DND-41 (cell line): ENCODE results near the gene STK25.

Experiments
- ATAC-seq: fragments of 200-7000 bp; cut with Tn5 transposase; 3 replicates; pipeline ENCODE4 v1.9.1; 2021; ENCODE audit warnings: low read depth; ENCODE audit not compliant: insufficient read depth
- DNase-seq: peaks from one replicate; pipeline ENCODE4 v3.0.0-alpha.2; 2020
- H2AFZ ChIP-seq: 2 replicates; pipeline ENCODE4 v1.6.0; 2012; ENCODE audit warnings: low read depth, low read length
- H3K27ac ChIP-seq: 2 replicates; pipeline ENCODE4 v1.5.1; 2012; ENCODE audit warnings: low read length, inconsistent platforms
- H3K27me3 ChIP-seq: fragments of 200-600 bp; sonication (generic); 2 replicates; pipeline ENCODE4 v1.6.0; 2012; ENCODE audit warnings: low read length, mild to moderate bottlenecking, inconsistent platforms; ENCODE audit not compliant: insufficient read depth, poor library complexity
- H3K36me3 ChIP-seq: 2 replicates; pipeline ENCODE4 v1.5.1; 2012; ENCODE audit warnings: low read length, inconsistent platforms; ENCODE audit not compliant: insufficient read depth
- H3K4me1 ChIP-seq: 2 replicates; pipeline ENCODE4 v1.5.1; 2012; ENCODE audit warnings: mild to moderate bottlenecking, low read length; ENCODE audit not compliant: insufficient read depth
- H3K4me2 ChIP-seq: 2 replicates; pipeline ENCODE4 v1.6.0; 2012; ENCODE audit warnings: mild to moderate bottlenecking, moderate library complexity, low read length, inconsistent platforms; ENCODE audit not compliant: insufficient read depth
- H3K4me3 ChIP-seq, 2 experiments: fragments of 200-600 bp in 1 of 2; shearing (Covaris generic) in 1 of 2; 2 replicates each; pipeline ENCODE4 v1.5.1; 2012 to 2016; ENCODE audit warnings: inconsistent platforms in 2 of 2, low read length in 2 of 2, mild to moderate bottlenecking in 2 of 2, low read depth in 1 of 2, moderate library complexity in 1 of 2
- H3K79me2 ChIP-seq: 2 replicates; pipeline ENCODE4 v1.6.0; 2012; ENCODE audit warnings: low read length, inconsistent platforms; ENCODE audit not compliant: insufficient read depth
- H3K9ac ChIP-seq: 2 replicates; pipeline ENCODE4 v1.6.0; 2012; ENCODE audit warnings: low read depth, mild to moderate bottlenecking, inconsistent platforms, low read length, moderate library complexity
- H3K9me3 ChIP-seq: 2 replicates; pipeline ENCODE4 v1.5.1; 2012; ENCODE audit warnings: low read length, moderate library complexity, mild to moderate bottlenecking, inconsistent platforms; ENCODE audit not compliant: insufficient read depth, severe bottlenecking
- H4K20me1 ChIP-seq: 2 replicates; pipeline ENCODE4 v1.6.0; 2012; ENCODE audit warnings: low read length; ENCODE audit not compliant: insufficient read depth
- EZH2 ChIP-seq: IDR thresholded peaks from 3 replicates; pipeline ENCODE4 v1.6.1; 2012; ENCODE audit warnings: borderline replicate concordance, low read depth, mild to moderate bottlenecking, moderate library complexity, low read length, inconsistent platforms; ENCODE audit not compliant: severe bottlenecking
- TF ChIP-seq, protein P1 (sequence below): IDR thresholded peaks from 2 replicates; pipeline ENCODE4 v1.5.1; 2012; ENCODE audit warnings: borderline replicate concordance, low read length, moderate library complexity, mild to moderate bottlenecking; ENCODE audit not compliant: poor library complexity, severe bottlenecking; ENCODE audit errors: extremely low read depth

STK25 gene

GRCh38 chr2:241548451-241548835, 40.1 kb upstream of the STK25 start:
- Histone ChIP-seq H3K4me1 (no peaks in the 10 kb centered on the region), H3K27ac (no peak overlapping the region), H3K36me3 (no peaks in the 10 kb centered on the region), H3K4me2 (no peak overlapping the region), H3K27me3 (peaks cover 9% of the 10 kb centered on the region), H3K79me2 (no peaks in the 10 kb centered on the region), H3K4me3 (no peak overlapping the region), H3K9me3 (no peaks in the 10 kb centered on the region), H2AFZ (no peak overlapping the region), H4K20me1 (no peaks in the 10 kb centered on the region), H3K9ac (no peak overlapping the region)
- DNase-seq (no peak), ATAC-seq (no peak)
- TF ChIP-seq, protein P1, sequence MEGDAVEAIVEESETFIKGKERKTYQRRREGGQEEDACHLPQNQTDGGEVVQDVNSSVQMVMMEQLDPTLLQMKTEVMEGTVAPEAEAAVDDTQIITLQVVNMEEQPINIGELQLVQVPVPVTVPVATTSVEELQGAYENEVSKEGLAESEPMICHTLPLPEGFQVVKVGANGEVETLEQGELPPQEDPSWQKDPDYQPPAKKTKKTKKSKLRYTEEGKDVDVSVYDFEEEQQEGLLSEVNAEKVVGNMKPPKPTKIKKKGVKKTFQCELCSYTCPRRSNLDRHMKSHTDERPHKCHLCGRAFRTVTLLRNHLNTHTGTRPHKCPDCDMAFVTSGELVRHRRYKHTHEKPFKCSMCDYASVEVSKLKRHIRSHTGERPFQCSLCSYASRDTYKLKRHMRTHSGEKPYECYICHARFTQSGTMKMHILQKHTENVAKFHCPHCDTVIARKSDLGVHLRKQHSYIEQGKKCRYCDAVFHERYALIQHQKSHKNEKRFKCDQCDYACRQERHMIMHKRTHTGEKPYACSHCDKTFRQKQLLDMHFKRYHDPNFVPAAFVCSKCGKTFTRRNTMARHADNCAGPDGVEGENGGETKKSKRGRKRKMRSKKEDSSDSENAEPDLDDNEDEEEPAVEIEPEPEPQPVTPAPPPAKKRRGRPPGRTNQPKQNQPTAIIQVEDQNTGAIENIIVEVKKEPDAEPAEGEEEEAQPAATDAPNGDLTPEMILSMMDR = no peak

DNA sequence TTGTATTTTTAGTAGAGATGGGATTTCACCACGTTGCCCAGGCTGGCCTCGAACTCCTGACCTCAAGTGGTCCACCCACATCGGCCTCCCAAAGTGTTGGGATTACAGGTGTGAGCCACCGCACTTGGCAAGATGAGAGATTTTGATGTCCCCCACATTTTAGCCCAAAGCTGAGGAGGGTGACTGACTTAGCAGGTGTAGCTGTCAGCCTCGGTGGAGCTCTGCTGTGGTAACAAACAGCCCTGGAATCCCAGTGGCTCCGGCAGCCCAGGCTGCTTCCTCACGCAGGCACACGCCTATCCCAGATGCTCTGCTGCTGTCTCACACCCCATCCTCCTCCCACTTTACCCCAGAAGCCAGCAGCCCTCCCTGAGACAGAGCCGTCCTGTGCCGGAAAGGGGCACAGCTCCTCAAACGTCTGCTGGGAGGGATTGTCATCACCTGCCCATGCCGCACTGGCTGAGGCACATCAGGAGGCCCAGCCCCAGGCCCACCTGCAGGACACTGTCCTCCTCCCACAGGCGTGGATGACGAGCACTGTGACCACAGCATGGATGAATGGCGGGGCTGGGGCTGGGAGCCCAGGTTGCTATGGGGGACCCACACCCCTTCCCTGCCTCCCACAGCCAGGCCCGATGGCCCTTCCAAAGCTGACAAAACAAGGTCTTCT, 39.5 kb upstream of the STK25 start:
- Histone ChIP-seq H2AFZ (no peak overlapping the region), H3K9ac (no peak overlapping the region), H3K27me3 (peaks cover 9% of the 10 kb centered on the region), H3K36me3 (no peaks in the 10 kb centered on the region), H3K4me3 (no peak overlapping the region), H3K4me1 (no peaks in the 10 kb centered on the region), H3K27ac (no peak overlapping the region), H3K4me2 (no peak overlapping the region), H3K79me2 (no peaks in the 10 kb centered on the region), H4K20me1 (no peaks in the 10 kb centered on the region), H3K9me3 (no peaks in the 10 kb centered on the region)
- no peak for ATAC-seq
- no peak for DNase-seq
- TF ChIP-seq, protein P1 = no peak
- TF ChIP-seq EZH2 = no peak

DNA sequence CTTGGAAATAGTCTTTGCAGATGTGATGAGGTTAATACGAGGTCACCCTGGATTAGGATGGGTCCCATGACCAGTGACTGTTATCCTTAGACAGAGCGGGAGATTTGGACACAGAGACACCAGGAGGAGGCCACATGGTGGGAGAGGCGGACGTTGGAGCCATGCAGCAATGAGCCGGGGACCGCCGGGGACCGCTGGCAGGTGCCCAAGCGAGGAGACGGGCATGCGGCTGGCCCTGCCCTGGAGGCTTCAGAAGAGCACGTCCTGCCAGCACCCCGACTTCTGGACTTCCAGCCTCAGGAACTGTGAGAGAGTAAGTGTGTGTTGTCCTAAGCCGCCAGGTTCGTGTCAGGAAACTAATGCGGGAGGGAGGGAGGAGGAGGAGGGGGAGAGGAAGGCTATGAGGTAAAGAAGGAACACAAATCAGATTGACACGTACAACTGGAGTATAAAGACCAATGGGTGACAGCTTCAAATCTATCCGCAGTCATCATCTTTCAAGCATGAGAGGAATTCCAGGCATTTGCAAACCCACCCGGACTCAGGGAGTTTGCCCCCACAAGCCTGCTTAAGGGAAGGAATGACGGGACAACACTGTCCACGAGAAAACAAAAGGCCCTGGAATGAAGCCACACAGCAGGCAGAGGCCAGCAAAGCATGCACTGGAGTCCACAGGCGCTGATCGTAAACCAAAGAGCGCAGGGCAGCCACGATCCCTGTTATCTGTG, 38.6 kb upstream of the STK25 start:
- DNase-seq = no peak
- Histone ChIP-seq H3K4me3 (no peak overlapping the region), H3K4me1 (no peaks in the 10 kb centered on the region), H3K36me3 (no peaks in the 10 kb centered on the region), H3K79me2 (no peaks in the 10 kb centered on the region), H2AFZ (no peak overlapping the region), H3K4me2 (no peak overlapping the region), H4K20me1 (no peaks in the 10 kb centered on the region), H3K9ac (no peak overlapping the region), H3K9me3 (no peaks in the 10 kb centered on the region), H3K27me3 (peaks cover 9% of the 10 kb centered on the region), H3K27ac (no peak overlapping the region)
- no peak for TF ChIP-seq EZH2
- TF ChIP-seq, protein P1 = no peak
- ATAC-seq = no peak
